Measurements from ENCODE around the gene IL18RAP. TPM values are rescaled to one million over a fixed set of nuclear protein-coding genes. Genes with fewer than 3 reads are reported as not detected.

IL18RAP gene
- total and polyA plus RNA-seq, 2 donors from 2014 or later = 2.0 TPM; not detected in 1

DNA sequence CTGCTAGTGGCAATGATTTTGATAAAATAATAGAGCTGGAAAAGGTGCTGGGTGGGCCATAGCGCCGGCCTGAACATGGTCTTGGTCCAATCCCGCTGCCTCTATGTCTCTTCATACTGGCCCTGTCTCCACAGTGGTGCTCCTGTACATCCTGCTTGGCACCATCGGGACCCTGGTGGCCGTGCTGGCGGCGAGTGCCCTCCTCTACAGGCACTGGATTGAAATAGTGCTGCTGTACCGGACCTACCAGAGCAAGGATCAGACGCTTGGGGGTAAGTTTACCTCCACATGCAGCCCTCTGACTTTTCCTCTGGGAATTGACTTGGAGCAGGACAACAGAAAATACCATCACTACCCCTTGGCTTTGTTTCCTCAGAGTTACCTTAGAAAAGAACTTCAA lies 24.0 kb downstream of the IL18RAP start:
- intact Hi-C loops (cut with DNase I) = no loop called here
- no peaks in the 10 kb centered on the region for H3K9me3 ChIP-seq (ENCODE audit: control insufficient read depth in 2 of 3, insufficient read depth in 1 of 3, low read length in 3 of 3)
- H3K27ac ChIP-seq (ENCODE audit: low read depth in 2 of 2, low read length in 2 of 2) = no peak overlapping the region
- DNase-seq = no peak
- H3K9ac ChIP-seq (ENCODE audit: low read length in 3 of 3) = no peak overlapping the region
- no peaks in the 10 kb centered on the region for H3K27me3 ChIP-seq (ENCODE audit: control insufficient read depth, insufficient read depth, low read length)
- H3K4me3 ChIP-seq (ENCODE audit: low read length in 3 of 3) = no peak overlapping the region
- H3K4me1 ChIP-seq (ENCODE audit: control insufficient read depth in 2 of 3, insufficient read depth in 2 of 3, low read depth in 1 of 3, low read length in 3 of 3) = no peaks in the 10 kb centered on the region
- no peaks in the 10 kb centered on the region for H3K36me3 ChIP-seq (ENCODE audit: control insufficient read depth in 2 of 3, insufficient read depth in 3 of 3, low read length in 3 of 3)
- TF ChIP-seq CTCF (IDR thresholded peaks at IDR 0.05; ENCODE audit: borderline replicate concordance, extremely low read depth, insufficient read depth) = no peak
- FAIRE-seq = no peak

DNA sequence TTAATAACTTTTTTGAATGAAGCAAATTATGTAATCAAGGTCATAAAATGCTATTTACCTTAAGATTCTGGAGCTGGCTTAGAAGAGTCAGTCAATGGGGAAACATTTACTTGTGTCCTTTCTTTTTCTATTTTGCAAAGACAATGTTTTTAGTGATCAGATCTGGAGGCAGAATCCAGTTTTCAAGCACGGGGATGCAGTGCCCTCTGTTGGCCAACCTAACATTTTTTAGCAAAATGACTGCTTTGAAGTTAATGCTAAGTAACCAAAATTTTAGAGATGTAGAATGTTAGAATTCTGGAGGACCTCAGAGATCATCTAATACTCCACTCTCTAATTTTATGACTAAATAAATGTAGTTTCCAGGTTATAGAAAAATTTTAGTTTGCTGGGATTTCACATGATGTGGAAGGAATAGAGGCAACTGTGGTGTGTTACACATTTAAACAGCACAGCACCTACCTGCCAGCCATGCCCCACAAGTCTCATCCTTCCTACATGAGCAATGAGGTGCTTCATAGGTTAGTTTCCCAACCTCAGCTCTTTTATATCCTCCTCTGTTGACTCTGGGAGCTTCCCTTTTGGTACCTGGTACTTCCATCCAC lies 26.5 kb downstream of the IL18RAP start:
- DNase-seq = peak in 4 of 5 donors; percentile 38 to 58 (median 46)
- peak; percentile 70 for FAIRE-seq

DNA sequence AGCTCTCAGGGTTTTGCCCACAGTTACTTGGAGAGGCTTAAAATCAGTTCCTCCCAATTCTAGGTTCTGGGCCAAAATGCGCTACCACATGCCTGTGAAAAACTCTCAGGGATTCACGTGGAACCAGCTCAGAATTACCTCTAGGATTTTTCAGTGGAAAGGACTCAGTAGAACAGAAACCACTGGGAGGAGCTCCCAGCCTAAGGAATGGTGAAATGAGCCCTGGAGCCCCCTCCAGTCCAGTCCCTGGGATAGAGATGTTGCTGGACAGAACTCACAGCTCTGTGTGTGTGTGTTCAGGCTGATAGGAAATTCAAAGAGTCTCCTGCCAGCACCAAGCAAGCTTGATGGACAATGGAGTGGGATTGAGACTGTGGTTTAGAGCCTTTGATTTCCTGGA lies 29.0 kb downstream of the IL18RAP start:
- DNase-seq (no peak), FAIRE-seq (no peak)
- Histone ChIP-seq H3K9ac (ENCODE audit: low read length in 3 of 3) (no peak overlapping the region), H3K36me3 (ENCODE audit: control insufficient read depth in 2 of 3, insufficient read depth in 3 of 3, low read length in 3 of 3) (no peaks in the 10 kb centered on the region), H3K4me3 (ENCODE audit: low read length in 3 of 3) (no peak overlapping the region), H3K27ac (ENCODE audit: low read depth in 2 of 2, low read length in 2 of 2) (no peak overlapping the region), H3K27me3 (ENCODE audit: control insufficient read depth, insufficient read depth, low read length) (no peaks in the 10 kb centered on the region), H3K9me3 (ENCODE audit: control insufficient read depth in 2 of 3, insufficient read depth in 1 of 3, low read length in 3 of 3) (peaks cover 0 to 7% (median 2%) of the 10 kb centered on the region in 3 donors), H3K4me1 (ENCODE audit: control insufficient read depth in 2 of 3, insufficient read depth in 2 of 3, low read depth in 1 of 3, low read length in 3 of 3) (no peaks in the 10 kb centered on the region)
- intact Hi-C loops (cut with DNase I) = no loop called here
- TF ChIP-seq CTCF (IDR thresholded peaks at IDR 0.05; ENCODE audit: borderline replicate concordance, extremely low read depth, insufficient read depth) = no peak

More for the DNA sequence above, 26.5 kb downstream of the IL18RAP start:
- Histone ChIP-seq H3K9ac (ENCODE audit: low read length in 3 of 3) (no peak overlapping the region), H3K4me1 (ENCODE audit: control insufficient read depth in 2 of 3, insufficient read depth in 2 of 3, low read depth in 1 of 3, low read length in 3 of 3) (no peaks in the 10 kb centered on the region), H3K9me3 (ENCODE audit: control insufficient read depth in 2 of 3, insufficient read depth in 1 of 3, low read length in 3 of 3) (no peaks in the 10 kb centered on the region), H3K4me3 (ENCODE audit: low read length in 3 of 3) (no peak overlapping the region), H3K27me3 (ENCODE audit: control insufficient read depth, insufficient read depth, low read length) (no peaks in the 10 kb centered on the region), H3K36me3 (ENCODE audit: control insufficient read depth in 2 of 3, insufficient read depth in 3 of 3, low read length in 3 of 3) (no peaks in the 10 kb centered on the region), H3K27ac (ENCODE audit: low read depth in 2 of 2, low read length in 2 of 2) (no peak overlapping the region)
- intact Hi-C loops (cut with DNase I) = no loop called here
- peak; percentile 66 for TF ChIP-seq CTCF (IDR thresholded peaks at IDR 0.05; ENCODE audit: borderline replicate concordance, extremely low read depth, insufficient read depth)

DNA sequence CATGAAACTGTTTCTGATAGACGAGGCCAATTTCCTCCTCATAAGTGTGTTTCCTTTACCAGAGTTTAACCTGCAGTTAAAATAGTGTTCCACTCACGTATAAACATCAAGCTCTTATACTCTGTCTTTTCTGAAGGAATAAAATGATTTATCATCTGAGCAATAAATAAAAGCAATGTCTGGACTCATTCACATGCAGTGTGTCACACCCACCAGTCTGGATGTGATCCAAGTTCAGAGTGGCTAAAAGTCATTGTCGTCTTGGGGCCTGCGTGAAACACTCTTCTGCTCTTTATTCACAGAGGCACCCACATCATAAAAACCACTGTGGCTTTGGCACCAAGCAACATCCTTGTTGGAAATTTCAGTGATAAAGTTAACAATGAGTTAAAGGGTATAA lies 30.5 kb downstream of the IL18RAP start:
- DNase-seq = no peak
- Histone ChIP-seq H3K27ac (ENCODE audit: low read depth in 2 of 2, low read length in 2 of 2) (no peak overlapping the region), H3K9ac (ENCODE audit: low read length in 3 of 3) (no peak overlapping the region), H3K4me1 (ENCODE audit: control insufficient read depth in 2 of 3, insufficient read depth in 2 of 3, low read depth in 1 of 3, low read length in 3 of 3) (no peaks in the 10 kb centered on the region), H3K36me3 (ENCODE audit: control insufficient read depth in 2 of 3, insufficient read depth in 3 of 3, low read length in 3 of 3) (no peaks in the 10 kb centered on the region), H3K4me3 (ENCODE audit: low read length in 3 of 3) (no peak overlapping the region), H3K9me3 (ENCODE audit: control insufficient read depth in 2 of 3, insufficient read depth in 1 of 3, low read length in 3 of 3) (peaks cover 0 to 7% (median 2%) of the 10 kb centered on the region in 3 donors), H3K27me3 (ENCODE audit: control insufficient read depth, insufficient read depth, low read length) (no peaks in the 10 kb centered on the region)
- intact Hi-C loops (cut with DNase I) = no loop called here
- FAIRE-seq = no peak
- no peak for TF ChIP-seq CTCF (IDR thresholded peaks at IDR 0.05; ENCODE audit: borderline replicate concordance, extremely low read depth, insufficient read depth)
